SK-N-SH treated with all-trans-retinoic acid at 6 μM for 48 hours (cell line): ENCODE results near the gene LMF2.

Experiments used
- ATAC-seq: fragments of 200-7000 bp; cut with Tn5 transposase; 3 replicates; pipeline ENCODE4 v1.9.1; 2020; ENCODE audit warnings: mild to moderate bottlenecking, moderate library complexity
- BACH2 ChIP-seq: fragments of 250-450 bp; sonication (Bioruptor Pico); IDR thresholded peaks from 2 replicates; pipeline ENCODE4 v1.9.0; 2021; ENCODE audit warnings: mild to moderate bottlenecking, borderline replicate concordance
- CREB5 ChIP-seq: fragments of 250-450 bp; sonication (Bioruptor Pico); IDR thresholded peaks from 2 replicates; pipeline ENCODE4 v1.5.1; 2020; ENCODE audit warnings: low read depth, mild to moderate bottlenecking, moderate library complexity
- CSDC2 ChIP-seq: fragments of 250-450 bp; sonication (Bioruptor Pico); IDR thresholded peaks from 2 replicates; pipeline ENCODE4 v1.5.0; 2020; ENCODE audit warnings: mild to moderate bottlenecking, moderate library complexity
- CSRNP3 ChIP-seq: fragments of 250-450 bp; sonication (Bioruptor Pico); IDR thresholded peaks from 2 replicates; pipeline ENCODE4 v1.5.1; 2021; ENCODE audit warnings: mild to moderate bottlenecking, moderate library complexity
- ESRRG ChIP-seq: fragments of 250-450 bp; sonication (Bioruptor Pico); IDR thresholded peaks from 2 replicates; pipeline ENCODE4 v1.6.1; 2021; ENCODE audit warnings: mild to moderate bottlenecking
- GLIS3 ChIP-seq: fragments of 250-450 bp; sonication (Bioruptor Pico); IDR thresholded peaks from 2 replicates; pipeline ENCODE4 v1.5.0; 2020; ENCODE audit warnings: mild to moderate bottlenecking, moderate library complexity
- ISL1 ChIP-seq: fragments of 250-450 bp; sonication (Bioruptor Pico); IDR thresholded peaks from 2 replicates; pipeline ENCODE4 v2.1.2; 2022; ENCODE audit warnings: mild to moderate bottlenecking, moderate library complexity
- OSR1 ChIP-seq: fragments of 250-450 bp; sonication (Bioruptor Pico); IDR thresholded peaks from 2 replicates; pipeline ENCODE4 v1.8.0; 2022; ENCODE audit warnings: moderate library complexity, mild to moderate bottlenecking, inconsistent platforms
- PATZ1 ChIP-seq: fragments of 250-450 bp; sonication (Bioruptor Pico); IDR thresholded peaks from 2 replicates; pipeline ENCODE4 v1.8.0; 2020; ENCODE audit warnings: mild to moderate bottlenecking, moderate library complexity, borderline replicate concordance
- PPARA ChIP-seq: fragments of 250-450 bp; sonication (Bioruptor Pico); IDR thresholded peaks from 2 replicates; pipeline ENCODE4 v1.5.0; 2020; ENCODE audit warnings: mild to moderate bottlenecking, borderline replicate concordance
- SNAI2 ChIP-seq: fragments of 250-450 bp; sonication (Bioruptor Pico); IDR thresholded peaks from 2 replicates; pipeline ENCODE4 v1.5.0; 2020; ENCODE audit warnings: mild to moderate bottlenecking, moderate library complexity
- TCF4 ChIP-seq: fragments of 250-450 bp; sonication (Bioruptor Pico); IDR thresholded peaks from 2 replicates; pipeline ENCODE4 v1.8.0; 2021; ENCODE audit warnings: mild to moderate bottlenecking, moderate library complexity, borderline replicate concordance
- TOX ChIP-seq: fragments of 250-450 bp; sonication (Bioruptor Pico); IDR thresholded peaks from 2 replicates; pipeline ENCODE4 v1.8.0; 2021; ENCODE audit warnings: mild to moderate bottlenecking, moderate library complexity, borderline replicate concordance
- ZC3H10 ChIP-seq: fragments of 250-450 bp; sonication (Bioruptor Pico); IDR thresholded peaks from 2 replicates; pipeline ENCODE4 v1.5.1; 2021; ENCODE audit warnings: mild to moderate bottlenecking, moderate library complexity
- ZFP30 ChIP-seq: fragments of 450-650 bp; formaldehyde crosslinking; IDR thresholded peaks from 2 replicates; pipeline ENCODE4 v1.5.0; 2022; ENCODE audit warnings: mild to moderate bottlenecking, moderate library complexity
- ZNF70 ChIP-seq: fragments of 450-650 bp; formaldehyde crosslinking; IDR thresholded peaks from 2 replicates; pipeline ENCODE4 v1.5.0; 2020; ENCODE audit warnings: mild to moderate bottlenecking, moderate library complexity
- ZNF8 ChIP-seq: fragments of 450-650 bp; formaldehyde crosslinking; IDR thresholded peaks from 2 replicates; pipeline ENCODE4 v1.5.0; 2020; ENCODE audit warnings: mild to moderate bottlenecking, moderate library complexity

The LMF2 gene

GRCh38 chr22:50498322-50498890 lies 9.1 kb downstream of the LMF2 start:
- ATAC-seq: peak; percentile 95
- no peak for TF ChIP-seq SNAI2
- TF ChIP-seq PPARA: no peak
- no peak for TF ChIP-seq ESRRG
- TF ChIP-seq CREB5 (CRISPR knock-in tag): no peak

GRCh38 chr22:50497093-50497492 lies 10.4 kb downstream of the LMF2 start:
- TF ChIP-seq ISL1 (CRISPR knock-in tag) (no peak), CREB5 (CRISPR knock-in tag) (no peak), OSR1 (CRISPR knock-in tag) (no peak), ZNF70 (CRISPR knock-in tag) (no peak), TOX (no peak)
- no peak for ATAC-seq

GRCh38 chr22:50490531-50491308 lies 16.8 kb downstream of the LMF2 start:
- no peak for ATAC-seq
- TF ChIP-seq BACH2 (no peak), OSR1 (CRISPR knock-in tag) (no peak)

GRCh38 chr22:50489363-50490243 lies 17.9 kb downstream of the LMF2 start:
- ATAC-seq: no peak
- TF ChIP-seq ZFP30 (CRISPR knock-in tag) (no peak), GLIS3 (CRISPR knock-in tag) (no peak), CSDC2 (CRISPR knock-in tag) (no peak)
- TF ChIP-seq, all 23 proteins: peak for 0

GRCh38 chr22:50488886-50489285 lies 18.6 kb downstream of the LMF2 start:
- TF ChIP-seq ESRRG (no peak), OSR1 (CRISPR knock-in tag) (no peak), ZC3H10 (CRISPR knock-in tag) (no peak), CSRNP3 (CRISPR knock-in tag) (no peak), TOX (no peak), GLIS3 (CRISPR knock-in tag) (no peak), TCF4 (no peak), PATZ1 (CRISPR knock-in tag) (no peak), ZNF70 (CRISPR knock-in tag) (no peak), CSDC2 (CRISPR knock-in tag) (no peak), ISL1 (CRISPR knock-in tag) (no peak), SNAI2 (no peak), ZFP30 (CRISPR knock-in tag) (no peak), ZNF8 (no peak)
- no peak for ATAC-seq
